Prostate gland (tissue), 2 donors: ENCODE measurements around the gene ANKRD16. TPM values are rescaled to one million over a fixed set of nuclear protein-coding genes. Genes with fewer than 3 reads are reported as not detected.
"Not testable (repeated sequence)": the region's sequence is repeated elsewhere in the genome, so short reads cannot be mapped to it uniquely, and the experiment has no call there.

Experiments
- DNase-seq: peaks from one replicate; pipeline ENCODE4 v3.0.0-alpha.2; 2019; ENCODE audit warnings: low spot score
- H3K27ac ChIP-seq, 2 donors: fragments of 200-600 bp; sonication (generic); 2 replicates each; pipeline ENCODE4 v1.5.1; 2017 to 2019
- H3K27me3 ChIP-seq: fragments of 200-600 bp; sonication (generic); replicated peaks from 2 replicates; pipeline ENCODE4 v1.5.1; 2019; ENCODE audit not compliant: insufficient read depth
- H3K36me3 ChIP-seq, 2 donors: fragments of 200-600 bp; sonication (generic); 1 replicate in 1 of 2; 2 replicates in 1 of 2; pipeline versions ENCODE4 v1.5.1 to v1.8.1; 2017 to 2019
- H3K4me1 ChIP-seq: fragments of 200-600 bp; sonication (generic); replicated peaks from 2 replicates; pipeline ENCODE4 v1.5.1; 2019
- H3K4me3 ChIP-seq, 2 donors: fragments of 200-600 bp; sonication (generic); 2 replicates each; pipeline ENCODE4 v1.5.1; 2017 to 2019
- H3K9me3 ChIP-seq: fragments of 200-600 bp; sonication (generic); 2 replicates; pipeline ENCODE4 v1.5.1; 2017
- POLR2A ChIP-seq: fragments of 450-650 bp; IDR thresholded peaks from one replicate; pipeline ENCODE4 v1.6.1; 2016; ENCODE audit warnings: antibody characterized with exemption, mild to moderate bottlenecking
- POLR2AphosphoS5 ChIP-seq: sonication (generic); formaldehyde crosslinking; IDR thresholded peaks from one replicate; pipeline ENCODE4 v1.6.1; 2017; ENCODE audit warnings: antibody characterized with exemption
- WGBS: methylation state at CpG from one replicate; pipeline ENCODE4 v1.1.5; 2018; 5-methylcytosine and 5-hydroxymethylcytosine counted together
- intact Hi-C: fragments of 100-400 bp; cut with DNase I; formaldehyde crosslinking; loops from one replicate; pipeline ENCODE4 v1.14.2; 2022
- total RNA-seq, 2 donors: library from RNA; depleted of rRNA; stranded (reverse); fragments of >200 nt; gene quantifications; one replicate each; pipeline ENCODE4 v1.1.0, GENCODE V29; 2016
- TF ChIP-seq, protein P1 (sequence below), 4 experiments: fragments of 200-600 bp in 2 of 4; fragments of 450-650 bp in 2 of 4; sonication (generic) in 2 of 4; IDR thresholded peaks; 1 replicate in 3 of 4; 2 replicates in 1 of 4; pipeline ENCODE4 v1.5.1; 2016 to 2019; ENCODE audit warnings: antibody characterized with exemption in 4 of 4, mild to moderate bottlenecking in 2 of 4, moderate library complexity in 2 of 4

ANKRD16 gene
- total RNA-seq, 2 donors from 2014 or later = 14.4 to 20.1 TPM

DNA sequence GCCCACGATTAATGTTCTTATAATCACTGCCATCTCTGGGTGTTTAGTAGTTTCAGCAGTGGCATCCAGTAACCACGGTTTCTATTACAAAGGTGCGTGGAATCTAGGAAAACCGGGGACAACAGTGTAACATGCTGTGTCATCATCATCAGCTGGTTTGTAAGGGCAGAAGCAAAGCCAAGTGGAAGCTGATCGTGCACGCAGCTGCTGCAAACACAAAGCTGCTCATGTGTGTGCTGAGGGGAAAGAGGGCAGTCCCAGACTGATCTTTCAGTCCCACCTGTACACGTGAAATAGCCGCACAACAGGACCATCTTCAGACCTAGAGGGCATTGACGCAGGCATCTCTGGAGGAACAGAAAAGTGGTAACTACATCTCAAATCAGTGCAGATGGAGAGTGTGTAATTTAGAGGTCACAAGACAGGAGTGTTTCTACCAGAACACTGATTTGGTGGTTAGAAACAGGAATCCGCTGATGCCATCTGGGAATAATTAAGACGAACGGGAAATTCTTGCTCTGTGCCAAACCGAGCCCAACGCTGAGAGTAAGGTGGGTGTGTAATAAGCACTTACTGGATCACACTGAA is 13.4 kb downstream of the ANKRD16 start:
- H3K4me3 ChIP-seq = no peak overlapping the region
- TF ChIP-seq POLR2A (no peak), POLR2AphosphoS5 (no peak)
- TF ChIP-seq, protein P1, sequence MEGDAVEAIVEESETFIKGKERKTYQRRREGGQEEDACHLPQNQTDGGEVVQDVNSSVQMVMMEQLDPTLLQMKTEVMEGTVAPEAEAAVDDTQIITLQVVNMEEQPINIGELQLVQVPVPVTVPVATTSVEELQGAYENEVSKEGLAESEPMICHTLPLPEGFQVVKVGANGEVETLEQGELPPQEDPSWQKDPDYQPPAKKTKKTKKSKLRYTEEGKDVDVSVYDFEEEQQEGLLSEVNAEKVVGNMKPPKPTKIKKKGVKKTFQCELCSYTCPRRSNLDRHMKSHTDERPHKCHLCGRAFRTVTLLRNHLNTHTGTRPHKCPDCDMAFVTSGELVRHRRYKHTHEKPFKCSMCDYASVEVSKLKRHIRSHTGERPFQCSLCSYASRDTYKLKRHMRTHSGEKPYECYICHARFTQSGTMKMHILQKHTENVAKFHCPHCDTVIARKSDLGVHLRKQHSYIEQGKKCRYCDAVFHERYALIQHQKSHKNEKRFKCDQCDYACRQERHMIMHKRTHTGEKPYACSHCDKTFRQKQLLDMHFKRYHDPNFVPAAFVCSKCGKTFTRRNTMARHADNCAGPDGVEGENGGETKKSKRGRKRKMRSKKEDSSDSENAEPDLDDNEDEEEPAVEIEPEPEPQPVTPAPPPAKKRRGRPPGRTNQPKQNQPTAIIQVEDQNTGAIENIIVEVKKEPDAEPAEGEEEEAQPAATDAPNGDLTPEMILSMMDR (IDR thresholded peaks at IDR 0.05) = no peak
- H3K4me1 ChIP-seq = no peaks in the 10 kb centered on the region
- H3K27ac ChIP-seq = no peak overlapping the region
- no peaks in the 10 kb centered on the region for H3K9me3 ChIP-seq
- intact Hi-C loops = loop anchor here (10.0 kb wide), 1 partner anchor 241 kb away; no protein-coding TSS in a partner anchor
- H3K27me3 ChIP-seq = no peaks in the 10 kb centered on the region
- DNase-seq = no peak
- H3K36me3 ChIP-seq = no peaks in the 10 kb centered on the region
- 67% methylated on average over 14 of the region's 14 CpGs for WGBS

DNA sequence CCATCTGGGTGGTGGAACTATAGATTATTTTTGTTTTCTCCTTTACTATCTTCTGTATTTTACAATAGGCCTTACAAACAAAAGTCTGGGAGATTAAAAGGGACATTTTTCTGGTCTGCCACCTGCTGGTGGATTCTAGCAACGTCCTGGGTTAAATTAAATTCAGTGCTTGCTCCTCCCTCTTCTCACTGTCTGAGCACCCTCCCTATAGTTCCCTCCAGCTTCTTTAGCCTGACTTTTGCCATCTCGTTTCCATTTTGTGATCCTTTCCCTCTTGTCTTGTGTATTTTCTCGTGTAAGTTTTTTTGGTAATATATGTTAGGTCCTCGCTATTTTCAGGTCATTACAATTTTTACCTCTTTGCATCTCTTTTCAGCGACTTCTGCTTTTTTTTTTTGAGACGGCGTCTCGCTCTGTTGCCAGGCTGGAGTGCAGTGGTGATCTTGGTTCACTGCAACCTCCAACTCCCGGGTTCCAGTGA is 16.1 kb downstream of the ANKRD16 start:
- Histone ChIP-seq H3K4me1 (no peaks in the 10 kb centered on the region), H3K9me3 (no peaks in the 10 kb centered on the region), H3K36me3 (no peaks in the 10 kb centered on the region), H3K4me3 (no peak overlapping the region), H3K27me3 (no peaks in the 10 kb centered on the region), H3K27ac (no peak overlapping the region)
- DNase-seq = peak; percentile 64
- intact Hi-C loops = loop anchor here (5.0 to 10.0 kb wide), 3 partner anchors 191 to 426 kb away; partner anchors contain the start of gene TASOR2
- TF ChIP-seq, protein P1 (IDR thresholded peaks at IDR 0.05) = peak; percentile 57 to 80 (median 76)
- TF ChIP-seq POLR2A (no peak), POLR2AphosphoS5 (peak; percentile 57)
- 51% methylated on average over 9 of the region's 9 CpGs for WGBS

DNA sequence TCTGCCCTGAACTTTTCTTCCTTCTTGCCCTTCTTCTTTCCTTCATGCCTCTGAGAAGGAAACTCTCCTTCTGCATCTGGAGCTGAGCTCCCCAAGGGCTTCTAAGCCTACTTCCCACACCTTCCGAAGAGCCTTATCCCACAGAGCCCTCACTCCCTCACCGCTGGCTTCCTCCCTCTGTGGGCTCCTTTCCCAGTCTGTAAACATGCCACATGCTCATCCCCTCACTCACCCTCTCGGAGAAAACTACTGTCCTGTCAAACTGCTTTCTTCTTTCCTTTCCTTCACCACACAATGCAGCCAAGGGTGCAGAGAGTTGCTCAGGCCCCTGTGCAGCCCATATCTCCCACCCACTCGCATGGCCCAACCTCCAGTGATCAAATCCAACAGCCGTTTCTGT is 18.1 kb downstream of the ANKRD16 start:
- 26% methylated on average over 5 of the region's 5 CpGs for WGBS
- Histone ChIP-seq H3K36me3 (no peaks in the 10 kb centered on the region), H3K27ac (no peak overlapping the region), H3K4me1 (no peaks in the 10 kb centered on the region), H3K9me3 (no peaks in the 10 kb centered on the region), H3K4me3 (no peak overlapping the region), H3K27me3 (no peaks in the 10 kb centered on the region)
- intact Hi-C loops = loop anchor here (5.0 to 10.0 kb wide), 3 partner anchors 189 to 424 kb away; partner anchors contain the start of gene TASOR2
- TF ChIP-seq POLR2A (no peak), POLR2AphosphoS5 (no peak)
- TF ChIP-seq, protein P1 (IDR thresholded peaks at IDR 0.05) = no peak
- no peak for DNase-seq

DNA sequence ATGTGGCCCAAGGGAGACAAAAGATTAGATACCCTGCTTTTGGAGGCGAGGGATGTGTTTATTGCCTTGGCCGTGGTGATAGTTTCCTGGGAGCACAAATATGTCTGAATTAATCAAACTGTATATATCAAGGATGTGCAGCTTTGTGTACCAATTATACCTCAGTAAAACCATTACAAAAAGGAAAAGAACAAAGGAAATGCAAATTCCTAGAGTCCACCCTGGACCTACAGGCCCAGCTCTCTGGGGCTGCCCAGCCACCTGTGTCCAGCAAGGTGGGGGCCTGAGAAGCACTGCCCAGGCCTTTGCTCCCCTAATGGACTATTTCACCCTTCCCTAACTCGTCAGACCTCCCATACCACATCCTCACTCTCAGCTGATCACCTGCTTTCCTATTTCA is 20.5 kb downstream of the ANKRD16 start:
- WGBS = 91% methylated on average over 3 of the region's 3 CpGs
- no peak for DNase-seq
- H3K4me1 ChIP-seq = no peaks in the 10 kb centered on the region
- intact Hi-C loops = no loop called here
- H3K36me3 ChIP-seq = no peaks in the 10 kb centered on the region
- H3K4me3 ChIP-seq = no peak overlapping the region
- H3K27me3 ChIP-seq = no peaks in the 10 kb centered on the region
- TF ChIP-seq POLR2A = no peak
- no peak for TF ChIP-seq POLR2AphosphoS5
- TF ChIP-seq, protein P1 (IDR thresholded peaks at IDR 0.05) = no peak
- H3K9me3 ChIP-seq = no peaks in the 10 kb centered on the region
- H3K27ac ChIP-seq = no peak overlapping the region

DNA sequence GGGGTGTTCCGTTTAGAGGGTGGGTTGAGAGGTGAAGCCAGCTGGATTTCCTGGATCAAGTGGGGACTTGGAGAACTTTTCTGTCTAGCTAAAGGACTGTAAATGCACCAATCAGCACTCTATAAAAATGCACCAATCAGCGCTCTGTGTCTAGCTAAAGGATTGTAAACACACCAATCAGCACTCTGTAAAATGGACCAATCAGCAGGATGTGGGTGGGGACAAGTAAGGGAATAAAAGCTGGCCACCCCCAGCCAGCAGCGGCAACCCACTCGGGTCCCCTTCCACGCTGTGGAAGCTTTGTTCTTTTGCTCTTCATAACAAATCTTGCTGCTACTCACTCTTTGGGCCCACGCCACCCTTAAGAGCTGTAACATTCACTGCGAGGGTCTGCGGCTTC is 21.3 kb downstream of the ANKRD16 start:
- DNase-seq, H3K4me3 ChIP-seq, H3K4me1 ChIP-seq, H3K36me3 ChIP-seq, H3K27ac ChIP-seq, H3K27me3 ChIP-seq, intact Hi-C loops, H3K9me3 ChIP-seq: not testable (repeated sequence)
- 84% methylated on average over 8 of the region's 8 CpGs for WGBS

DNA sequence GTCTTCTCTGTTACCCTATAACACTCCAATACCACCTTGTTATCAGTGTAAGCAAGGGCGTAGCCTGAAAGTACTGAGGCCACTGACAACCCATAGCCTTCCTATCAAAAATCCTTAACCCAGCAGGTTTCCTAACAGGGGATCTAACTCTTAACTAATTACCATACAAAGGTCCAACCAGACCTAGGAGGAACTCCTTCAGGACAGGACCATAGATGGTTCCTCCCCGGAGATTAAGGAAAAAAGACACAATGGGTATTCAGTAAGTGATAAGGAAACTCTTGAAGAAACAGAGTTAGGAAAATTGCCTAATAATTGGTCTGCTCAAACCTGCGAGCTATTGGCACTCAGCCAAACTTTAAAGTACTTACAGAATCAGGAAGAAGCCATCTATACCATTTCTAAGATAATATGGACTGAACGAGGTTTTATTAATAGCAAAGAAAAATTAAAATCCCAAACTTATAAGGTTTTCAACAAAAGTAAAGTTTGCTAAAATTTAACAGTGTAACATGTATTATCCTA is 22.5 kb downstream of the ANKRD16 start:
- H3K36me3 ChIP-seq, intact Hi-C loops, H3K27me3 ChIP-seq, DNase-seq, H3K4me3 ChIP-seq, H3K27ac ChIP-seq, H3K9me3 ChIP-seq, H3K4me1 ChIP-seq: not testable (repeated sequence)
- 48% methylated on average over 4 of the region's 4 CpGs for WGBS

DNA sequence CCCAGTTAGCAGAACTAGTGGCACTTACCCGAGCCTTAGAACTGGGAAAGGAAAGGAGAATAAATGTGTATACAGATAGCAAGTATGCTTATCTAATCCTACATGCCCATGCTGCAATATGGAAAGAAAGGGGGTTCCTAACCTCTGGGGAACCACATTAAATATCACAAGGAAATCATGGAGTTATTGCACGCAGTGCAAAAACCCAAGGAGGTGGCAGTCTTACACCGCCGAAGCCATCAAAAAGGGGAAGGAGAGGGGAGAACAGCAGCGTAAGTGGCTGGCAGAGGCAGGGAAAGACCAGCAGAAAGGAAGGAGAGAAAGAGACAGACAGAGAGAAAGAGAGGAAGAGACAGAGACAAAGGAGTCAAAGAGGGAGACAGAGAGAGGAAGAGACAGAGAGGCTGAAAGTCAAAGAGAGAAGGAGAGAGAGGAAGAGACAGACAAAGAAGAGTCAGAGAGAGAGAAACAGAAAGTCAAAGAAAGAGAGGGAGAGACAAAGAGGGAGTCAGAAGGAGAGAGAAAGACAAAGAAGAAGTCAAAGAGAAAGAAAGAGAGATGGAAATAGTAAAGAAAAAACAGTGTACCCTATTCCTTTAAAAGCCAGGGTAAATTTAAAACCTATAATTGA is 23.1 kb downstream of the ANKRD16 start:
- H3K9me3 ChIP-seq, DNase-seq, H3K27me3 ChIP-seq, H3K36me3 ChIP-seq, intact Hi-C loops, H3K27ac ChIP-seq, H3K4me3 ChIP-seq, H3K4me1 ChIP-seq: not testable (repeated sequence)
- 91% methylated on average over 5 of the region's 5 CpGs for WGBS
